HTERT RPE-1 (cell line): ENCODE data around the gene SFT2D2.

ENCODE experiments used
- in situ Hi-C: fragments of 300-500 bp; cut with MboI; formaldehyde crosslinking; loops from 4 replicates; pipeline ENCODE4 v1.14.3; 2020; ENCODE audit warnings: low sequenced_read_pairs

SFT2D2 gene

GRCh38 chr1:168301664-168302320, 76.0 kb downstream of the SFT2D2 start:
- in situ Hi-C loops = no loop called here
